Loucy (cell line): ENCODE measurements around the gene ITPRIPL1.

Source experiments
- H2AFZ ChIP-seq: fragments of 200-600 bp; sonication (generic); 2 replicates; pipeline ENCODE4 v1.6.0; 2016; ENCODE audit warnings: antibody characterized with exemption, mild to moderate bottlenecking, low read length, moderate library complexity
- H3F3A ChIP-seq: fragments of 200-600 bp; 2 replicates; pipeline ENCODE4 v1.6.0; 2016; ENCODE audit warnings: antibody characterized with exemption, low read depth, mild to moderate bottlenecking
- H3K27me3 ChIP-seq: fragments of 200-600 bp; sonication (generic); 2 replicates; pipeline ENCODE4 v1.6.1; 2014; ENCODE audit warnings: low read length, mild to moderate bottlenecking; ENCODE audit not compliant: insufficient read depth, poor library complexity, severe bottlenecking
- H3K36me3 ChIP-seq: fragments of 200-600 bp; sonication (generic); 2 replicates; pipeline ENCODE4 v1.6.1; 2016; ENCODE audit warnings: low read length; ENCODE audit not compliant: insufficient read depth
- H3K4me1 ChIP-seq: fragments of 200-600 bp; sonication (generic); 2 replicates; pipeline ENCODE4 v1.5.1; 2014; ENCODE audit warnings: low read length, mild to moderate bottlenecking; ENCODE audit not compliant: insufficient read depth, poor library complexity, severe bottlenecking
- H3K4me2 ChIP-seq: fragments of 200-600 bp; sonication (generic); 2 replicates; pipeline ENCODE4 v1.6.0; 2014; ENCODE audit warnings: antibody characterized with exemption, low read length, low read depth, mild to moderate bottlenecking; ENCODE audit not compliant: poor library complexity, severe bottlenecking
- H3K4me3 ChIP-seq: fragments of 200-600 bp; sonication (generic); 2 replicates; pipeline ENCODE4 v1.5.1; 2014; ENCODE audit warnings: low read length, mild to moderate bottlenecking, mixed read lengths; ENCODE audit not compliant: poor library complexity, severe bottlenecking
- H3K79me2 ChIP-seq: fragments of 200-600 bp; sonication (generic); 2 replicates; pipeline ENCODE4 v1.6.1; 2014; ENCODE audit warnings: low read length; ENCODE audit not compliant: insufficient read depth
- H3K9ac ChIP-seq: fragments of 200-600 bp; sonication (generic); 2 replicates; pipeline ENCODE4 v1.6.0; 2014; ENCODE audit warnings: mild to moderate bottlenecking, low read depth, low read length, moderate library complexity; ENCODE audit not compliant: poor library complexity, severe bottlenecking
- H3K9me2 ChIP-seq: fragments of 200-600 bp; sonication (generic); replicated peaks from 2 replicates; pipeline ENCODE4 v1.6.1; 2016; ENCODE audit warnings: low read depth, low read length, mixed read lengths
- H3K9me3 ChIP-seq: fragments of 200-600 bp; sonication (generic); 2 replicates; pipeline ENCODE4 v1.6.1; 2014; ENCODE audit warnings: mild to moderate bottlenecking, antibody characterized with exemption, low read length, low read depth; ENCODE audit not compliant: insufficient read depth
- H4K20me1 ChIP-seq: fragments of 200-600 bp; sonication (generic); 2 replicates; pipeline ENCODE4 v1.6.0; 2014; ENCODE audit warnings: antibody characterized with exemption, low read length, mild to moderate bottlenecking; ENCODE audit not compliant: insufficient read depth, poor library complexity, severe bottlenecking
- EZH2phosphoT487 ChIP-seq: fragments of 200-600 bp; IDR thresholded peaks from 2 replicates; pipeline ENCODE4 v1.6.1; 2018; ENCODE audit warnings: antibody characterized with exemption, mild to moderate bottlenecking, moderate library complexity, borderline replicate concordance
- TF ChIP-seq, protein P1 (sequence below): fragments of 200-600 bp; sonication (generic); conservative IDR thresholded peaks from 2 replicates; pipeline ENCODE4 v1.5.1; 2014; ENCODE audit warnings: mild to moderate bottlenecking, antibody characterized with exemption, low read length

Gene ITPRIPL1

GRCh38 chr2:96333708-96334107 lies 8.6 kb downstream of the ITPRIPL1 start:
- Histone ChIP-seq H3K79me2 (peaks cover 38% of the 10 kb centered on the region), H3K9me3 (no peaks in the 10 kb centered on the region)

GRCh38 chr2:96336104-96336775 lies 11.1 kb downstream of the ITPRIPL1 start:
- Histone ChIP-seq H3F3A (no peaks in the 10 kb centered on the region), H3K4me2 (peak overlapping the region; percentile 100), H3K9ac (peak overlapping the region; percentile 99), H3K4me3 (peak overlapping the region; percentile 96), H3K4me1 (peaks cover 43% of the 10 kb centered on the region), H3K9me3 (no peaks in the 10 kb centered on the region), H3K79me2 (peaks cover 62% of the 10 kb centered on the region), H2AFZ (peak overlapping the region; percentile 88), H3K27me3 (no peaks in the 10 kb centered on the region), H3K36me3 (no peaks in the 10 kb centered on the region), H4K20me1 (peaks cover 13% of the 10 kb centered on the region), H3K9me2 (no peaks in the 10 kb centered on the region)
- TF ChIP-seq, protein P1, sequence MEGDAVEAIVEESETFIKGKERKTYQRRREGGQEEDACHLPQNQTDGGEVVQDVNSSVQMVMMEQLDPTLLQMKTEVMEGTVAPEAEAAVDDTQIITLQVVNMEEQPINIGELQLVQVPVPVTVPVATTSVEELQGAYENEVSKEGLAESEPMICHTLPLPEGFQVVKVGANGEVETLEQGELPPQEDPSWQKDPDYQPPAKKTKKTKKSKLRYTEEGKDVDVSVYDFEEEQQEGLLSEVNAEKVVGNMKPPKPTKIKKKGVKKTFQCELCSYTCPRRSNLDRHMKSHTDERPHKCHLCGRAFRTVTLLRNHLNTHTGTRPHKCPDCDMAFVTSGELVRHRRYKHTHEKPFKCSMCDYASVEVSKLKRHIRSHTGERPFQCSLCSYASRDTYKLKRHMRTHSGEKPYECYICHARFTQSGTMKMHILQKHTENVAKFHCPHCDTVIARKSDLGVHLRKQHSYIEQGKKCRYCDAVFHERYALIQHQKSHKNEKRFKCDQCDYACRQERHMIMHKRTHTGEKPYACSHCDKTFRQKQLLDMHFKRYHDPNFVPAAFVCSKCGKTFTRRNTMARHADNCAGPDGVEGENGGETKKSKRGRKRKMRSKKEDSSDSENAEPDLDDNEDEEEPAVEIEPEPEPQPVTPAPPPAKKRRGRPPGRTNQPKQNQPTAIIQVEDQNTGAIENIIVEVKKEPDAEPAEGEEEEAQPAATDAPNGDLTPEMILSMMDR = no peak
- no peak for TF ChIP-seq EZH2phosphoT487

More at GRCh38 chr2:96333708-96334107, 8.6 kb downstream of the ITPRIPL1 start:
- no peak overlapping the region for H2AFZ ChIP-seq
- no peaks in the 10 kb centered on the region for H3K36me3 ChIP-seq
- no peak for TF ChIP-seq EZH2phosphoT487
- TF ChIP-seq, protein P1 = no peak
- H3K27me3 ChIP-seq = no peaks in the 10 kb centered on the region
- peak overlapping the region; percentile 100 for H3K4me2 ChIP-seq
- no peak overlapping the region for H3K9ac ChIP-seq
- peaks cover 27% of the 10 kb centered on the region for H3K4me1 ChIP-seq
- H3F3A ChIP-seq = no peaks in the 10 kb centered on the region
- H3K4me3 ChIP-seq = no peak overlapping the region
- peaks cover 7% of the 10 kb centered on the region for H4K20me1 ChIP-seq
- H3K9me2 ChIP-seq = no peaks in the 10 kb centered on the region

GRCh38 chr2:96336873-96337272 lies 11.8 kb downstream of the ITPRIPL1 start:
- no peaks in the 10 kb centered on the region for H3K9me2 ChIP-seq
- peaks cover 69% of the 10 kb centered on the region for H3K79me2 ChIP-seq
- no peaks in the 10 kb centered on the region for H3K9me3 ChIP-seq
- H3K27me3 ChIP-seq = no peaks in the 10 kb centered on the region
- peaks cover 13% of the 10 kb centered on the region for H4K20me1 ChIP-seq
- H2AFZ ChIP-seq = no peak overlapping the region
- TF ChIP-seq EZH2phosphoT487 = no peak
- peak overlapping the region; percentile 96 for H3K4me3 ChIP-seq
- peaks cover 48% of the 10 kb centered on the region for H3K4me1 ChIP-seq
- no peaks in the 10 kb centered on the region for H3F3A ChIP-seq
- peak overlapping the region; percentile 99 for H3K9ac ChIP-seq
- peak overlapping the region; percentile 100 for H3K4me2 ChIP-seq
- H3K36me3 ChIP-seq = peaks cover 5% of the 10 kb centered on the region; the same call in 1 of the 2 replicates
